HEK293 (cell line): ENCODE data around the gene BBX.

Experiments
- CTCF ChIA-PET: fragments of 350-600 bp; formaldehyde crosslinking; extraction: SDS; loops from one replicate; lab custom pipeline; 2021; ENCODE audit warnings: antibody characterized with exemption; lab: Yijun Ruan, JAX
- POLR2A ChIA-PET: fragments of 300-600 bp; formaldehyde crosslinking; extraction: SDS; loops from one replicate; lab custom pipeline; 2020; ENCODE audit warnings: antibody characterized with exemption, inconsistent platforms; lab: Yijun Ruan, JAX
- H3K27ac ChIP-seq: fragments of 200-500 bp; sonication (Bioruptor generic); 2 replicates; pipeline ENCODE4 v1.5.1; 2014; ENCODE audit warnings: low read depth, low read length, control low read depth, inconsistent platforms; ENCODE audit errors: extremely low read depth
- H3K36me3 ChIP-seq, 2 experiments: fragments of 200-500 bp in 1 of 2; sonication (Bioruptor generic) in 1 of 2; 1 replicate in 1 of 2; 2 replicates in 1 of 2; pipeline ENCODE4 v1.5.1; 2014 to 2017; ENCODE audit warnings: inconsistent platforms in 2 of 2, low read length in 2 of 2; ENCODE audit not compliant: control insufficient read depth in 2 of 2, insufficient read depth in 1 of 2
- H3K4me1 ChIP-seq: fragments of 200-500 bp; sonication (Bioruptor generic); 2 replicates; pipeline ENCODE4 v1.5.1; 2014; ENCODE audit warnings: mild to moderate bottlenecking, low read length, inconsistent platforms; ENCODE audit not compliant: control insufficient read depth, insufficient read depth
- H3K4me3 ChIP-seq: 2 replicates; pipeline ENCODE4 v1.5.1; 2011; ENCODE audit warnings: low read depth, mild to moderate bottlenecking, control low read depth, low read length, moderate library complexity
- H3K9me3 ChIP-seq: fragments of 200-500 bp; sonication (Bioruptor generic); 2 replicates; pipeline ENCODE4 v1.5.1; 2014; ENCODE audit warnings: low read depth, low read length, inconsistent platforms; ENCODE audit not compliant: control insufficient read depth, insufficient read depth
- IKZF3 ChIP-seq: fragments of 450-650 bp; IDR thresholded peaks from 2 replicates; pipeline ENCODE4 v1.5.0; 2018; ENCODE audit warnings: missing biosample characterization, mild to moderate bottlenecking, missing genetic modification characterization, moderate library complexity
- OVOL3 ChIP-seq: fragments of 450-650 bp; formaldehyde crosslinking; IDR thresholded peaks from 2 replicates; pipeline ENCODE4 v1.5.1; 2016; ENCODE audit warnings: missing biosample characterization, missing genetic modification characterization
- YY1 ChIP-seq: fragments of 450-650 bp; formaldehyde crosslinking; IDR thresholded peaks from 2 replicates; pipeline ENCODE4 v1.5.1; 2018; ENCODE audit warnings: missing biosample characterization, missing genetic modification characterization
- ZBTB20 ChIP-seq: fragments of 450-650 bp; formaldehyde crosslinking; IDR thresholded peaks from 2 replicates; pipeline ENCODE4 v1.5.1; 2016; ENCODE audit warnings: missing biosample characterization, missing genetic modification characterization
- ZIC2 ChIP-seq: fragments of 450-650 bp; formaldehyde crosslinking; IDR thresholded peaks from 2 replicates; pipeline ENCODE4 v1.5.1; 2016; ENCODE audit warnings: missing biosample characterization, missing genetic modification characterization
- ZNF10 ChIP-seq: fragments of 450-650 bp; formaldehyde crosslinking; IDR thresholded peaks from 2 replicates; pipeline ENCODE4 v1.5.1; 2017; ENCODE audit warnings: missing biosample characterization, missing genetic modification characterization
- ZNF133 ChIP-seq: fragments of 450-650 bp; formaldehyde crosslinking; IDR thresholded peaks from 2 replicates; pipeline ENCODE4 v1.5.1; 2016; ENCODE audit warnings: missing biosample characterization, missing genetic modification characterization
- ZNF175 ChIP-seq: fragments of 450-650 bp; formaldehyde crosslinking; IDR thresholded peaks from 2 replicates; pipeline ENCODE4 v1.5.1; 2016; ENCODE audit warnings: missing biosample characterization, missing genetic modification characterization
- ZNF184 ChIP-seq: fragments of 450-650 bp; IDR thresholded peaks from 2 replicates; pipeline ENCODE4 v1.5.1; 2018; ENCODE audit warnings: missing biosample characterization, mild to moderate bottlenecking, missing genetic modification characterization
- ZNF239 ChIP-seq: fragments of 450-650 bp; formaldehyde crosslinking; IDR thresholded peaks from 2 replicates; pipeline ENCODE4 v1.5.1; 2016; ENCODE audit warnings: missing biosample characterization, missing genetic modification characterization
- ZNF26 ChIP-seq: fragments of 450-650 bp; formaldehyde crosslinking; IDR thresholded peaks from 2 replicates; pipeline ENCODE4 v1.5.1; 2016; ENCODE audit warnings: missing biosample characterization, missing genetic modification characterization
- ZNF280C ChIP-seq: fragments of 450-650 bp; formaldehyde crosslinking; IDR thresholded peaks from 2 replicates; pipeline ENCODE4 v1.5.1; 2016; ENCODE audit warnings: missing biosample characterization, missing genetic modification characterization
- ZNF350 ChIP-seq: fragments of 450-650 bp; formaldehyde crosslinking; IDR thresholded peaks from 2 replicates; pipeline ENCODE4 v1.5.0; 2017; ENCODE audit warnings: missing biosample characterization, mild to moderate bottlenecking, missing genetic modification characterization
- ZNF354C ChIP-seq: fragments of 450-650 bp; formaldehyde crosslinking; IDR thresholded peaks from 2 replicates; pipeline ENCODE4 v1.5.1; 2016; ENCODE audit warnings: missing biosample characterization, missing genetic modification characterization, low read depth, borderline replicate concordance
- ZNF398 ChIP-seq: fragments of 450-650 bp; formaldehyde crosslinking; IDR thresholded peaks from 2 replicates; pipeline ENCODE4 v1.5.1; 2017; ENCODE audit warnings: missing biosample characterization, missing genetic modification characterization
- ZNF404 ChIP-seq: fragments of 450-650 bp; formaldehyde crosslinking; IDR thresholded peaks from 2 replicates; pipeline ENCODE4 v1.5.1; 2017; ENCODE audit warnings: missing biosample characterization, missing genetic modification characterization
- ZNF518A ChIP-seq: fragments of 450-650 bp; formaldehyde crosslinking; conservative IDR thresholded peaks from 2 replicates; pipeline ENCODE4 v1.5.1; 2016; ENCODE audit warnings: low read depth, missing biosample characterization, missing genetic modification characterization
- ZNF585B ChIP-seq: fragments of 450-650 bp; formaldehyde crosslinking; IDR thresholded peaks from 2 replicates; pipeline ENCODE4 v1.5.1; 2016; ENCODE audit warnings: missing biosample characterization, missing genetic modification characterization
- ZNF785 ChIP-seq: fragments of 450-650 bp; formaldehyde crosslinking; IDR thresholded peaks from 2 replicates; pipeline ENCODE4 v1.5.1; 2016; ENCODE audit warnings: missing biosample characterization, missing genetic modification characterization
- ZNF791 ChIP-seq: fragments of 450-650 bp; formaldehyde crosslinking; IDR thresholded peaks from 2 replicates; pipeline ENCODE4 v1.5.1; 2016; ENCODE audit warnings: missing biosample characterization, missing genetic modification characterization
- ZNF843 ChIP-seq: fragments of 450-650 bp; formaldehyde crosslinking; IDR thresholded peaks from 2 replicates; pipeline ENCODE4 v1.5.1; 2016; ENCODE audit warnings: missing biosample characterization, missing genetic modification characterization
- TF ChIP-seq, protein P1 (sequence below): fragments of 450-650 bp; formaldehyde crosslinking; optimal IDR thresholded peaks from 2 replicates; pipeline ENCODE3; 2016; ENCODE audit warnings: missing biosample characterization, mild to moderate bottlenecking, missing genetic modification characterization
- TF ChIP-seq, protein P2 (sequence below): fragments of 450-650 bp; formaldehyde crosslinking; IDR thresholded peaks from 2 replicates; pipeline ENCODE4 v1.5.1; 2017; ENCODE audit warnings: missing biosample characterization, missing genetic modification characterization

BBX gene

DNA sequence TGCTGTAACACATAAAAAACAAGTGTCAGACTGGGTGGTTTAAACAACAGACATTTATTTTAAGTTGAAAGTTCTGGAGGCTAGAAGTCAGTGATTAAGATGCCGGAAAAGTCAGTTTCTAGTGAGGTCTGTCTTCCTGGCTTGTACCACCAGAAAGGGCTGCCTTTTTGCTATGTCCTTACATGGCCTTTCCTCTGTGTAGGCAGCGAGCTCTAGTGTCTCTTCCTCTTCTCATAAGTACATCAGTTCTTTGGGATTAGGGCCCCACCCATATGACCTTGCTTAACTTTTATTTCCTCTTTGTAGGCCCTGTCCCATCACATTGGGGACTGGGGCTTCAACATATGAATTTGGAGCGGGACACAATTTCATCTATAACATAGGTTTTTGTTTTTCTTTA is 128.0 kb downstream of the BBX start:
- H3K36me3 ChIP-seq: peaks cover 0 to 3% of the 10 kb centered on the region in 2 experiments; a peak in 1 of 3 replicates
- TF ChIP-seq ZNF354C (no peak), IKZF3 (tag by site-specific recombination) (no peak), ZNF184 (tag by site-specific recombination) (no peak), ZNF175 (tag by site-specific recombination) (no peak), ZNF518A (tag by site-specific recombination) (no peak), ZNF843 (tag by site-specific recombination) (no peak), ZNF585B (tag by site-specific recombination) (no peak), ZNF350 (tag by site-specific recombination) (no peak), ZNF398 (tag by site-specific recombination) (no peak), ZNF133 (tag by site-specific recombination) (no peak), YY1 (no peak), ZIC2 (tag by site-specific recombination) (no peak), ZNF791 (no peak), ZNF10 (tag by site-specific recombination) (no peak), ZBTB20 (tag by site-specific recombination) (no peak), ZNF26 (tag by site-specific recombination) (no peak)
- TF ChIP-seq, protein P1, sequence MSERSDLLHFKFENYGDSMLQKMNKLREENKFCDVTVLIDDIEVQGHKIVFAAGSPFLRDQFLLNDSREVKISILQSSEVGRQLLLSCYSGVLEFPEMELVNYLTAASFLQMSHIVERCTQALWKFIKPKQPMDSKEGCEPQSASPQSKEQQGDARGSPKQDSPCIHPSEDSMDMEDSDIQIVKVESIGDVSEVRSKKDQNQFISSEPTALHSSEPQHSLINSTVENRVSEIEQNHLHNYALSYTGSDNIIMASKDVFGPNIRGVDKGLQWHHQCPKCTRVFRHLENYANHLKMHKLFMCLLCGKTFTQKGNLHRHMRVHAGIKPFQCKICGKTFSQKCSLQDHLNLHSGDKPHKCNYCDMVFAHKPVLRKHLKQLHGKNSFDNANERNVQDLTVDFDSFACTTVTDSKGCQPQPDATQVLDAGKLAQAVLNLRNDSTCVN: no peak
- ChIA-PET POLR2A (no interaction called here), CTCF (no interaction called here)
- no peaks in the 10 kb centered on the region for H3K9me3 ChIP-seq
- no peak overlapping the region for H3K27ac ChIP-seq
- peaks cover 3% of the 10 kb centered on the region; the same call in 1 of the 2 replicates for H3K4me1 ChIP-seq
- H3K4me3 ChIP-seq: no peak overlapping the region

DNA sequence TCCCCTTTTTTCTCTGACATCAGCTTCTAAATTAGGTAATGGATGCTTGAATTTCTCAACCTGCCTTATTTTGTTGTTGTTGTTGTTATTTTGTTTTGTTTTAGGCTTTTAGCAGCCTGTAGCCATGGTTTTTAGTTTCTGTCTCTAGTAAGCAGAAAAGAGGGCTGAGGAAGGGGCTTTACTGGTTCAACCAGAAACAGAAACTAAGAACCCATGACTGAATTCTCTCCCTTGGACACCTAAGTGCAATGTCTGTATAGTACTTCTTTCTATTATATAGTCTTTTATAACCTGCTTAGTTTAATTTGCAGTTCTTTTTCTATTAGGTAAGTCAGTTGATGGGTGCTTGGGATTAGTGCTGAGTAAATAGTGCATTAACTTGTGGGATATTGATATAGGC is 129.0 kb downstream of the BBX start:
- POLR2A ChIA-PET: no interaction called here
- CTCF ChIA-PET: no interaction called here
- H3K27ac ChIP-seq: no peak overlapping the region
- no peaks in the 10 kb centered on the region for H3K9me3 ChIP-seq
- H3K4me1 ChIP-seq: peaks cover 3% of the 10 kb centered on the region; the same call in 1 of the 2 replicates
- H3K4me3 ChIP-seq: no peak overlapping the region
- peaks cover 0 to 3% of the 10 kb centered on the region in 2 experiments; a peak in 1 of 3 replicates for H3K36me3 ChIP-seq
- TF ChIP-seq ZNF785 (tag by site-specific recombination) (no peak), ZNF404 (tag by site-specific recombination) (no peak), OVOL3 (tag by site-specific recombination) (no peak), ZNF354C (no peak), ZNF239 (no peak), ZNF280C (tag by site-specific recombination) (no peak)
- TF ChIP-seq, protein P2, sequence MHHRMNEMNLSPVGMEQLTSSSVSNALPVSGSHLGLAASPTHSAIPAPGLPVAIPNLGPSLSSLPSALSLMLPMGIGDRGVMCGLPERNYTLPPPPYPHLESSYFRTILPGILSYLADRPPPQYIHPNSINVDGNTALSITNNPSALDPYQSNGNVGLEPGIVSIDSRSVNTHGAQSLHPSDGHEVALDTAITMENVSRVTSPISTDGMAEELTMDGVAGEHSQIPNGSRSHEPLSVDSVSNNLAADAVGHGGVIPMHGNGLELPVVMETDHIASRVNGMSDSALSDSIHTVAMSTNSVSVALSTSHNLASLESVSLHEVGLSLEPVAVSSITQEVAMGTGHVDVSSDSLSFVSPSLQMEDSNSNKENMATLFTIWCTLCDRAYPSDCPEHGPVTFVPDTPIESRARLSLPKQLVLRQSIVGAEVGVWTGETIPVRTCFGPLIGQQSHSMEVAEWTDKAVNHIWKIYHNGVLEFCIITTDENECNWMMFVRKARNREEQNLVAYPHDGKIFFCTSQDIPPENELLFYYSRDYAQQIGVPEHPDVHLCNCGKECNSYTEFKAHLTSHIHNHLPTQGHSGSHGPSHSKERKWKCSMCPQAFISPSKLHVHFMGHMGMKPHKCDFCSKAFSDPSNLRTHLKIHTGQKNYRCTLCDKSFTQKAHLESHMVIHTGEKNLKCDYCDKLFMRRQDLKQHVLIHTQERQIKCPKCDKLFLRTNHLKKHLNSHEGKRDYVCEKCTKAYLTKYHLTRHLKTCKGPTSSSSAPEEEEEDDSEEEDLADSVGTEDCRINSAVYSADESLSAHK: no peak
